CD4-positive, alpha-beta T cell (primary cell): ENCODE results near the gene RAP1A. TPM values are rescaled to one million over a fixed set of nuclear protein-coding genes. Genes with fewer than 3 reads are reported as not detected.

ENCODE experiments used
- ATAC-seq: fragments of 200-7000 bp; cut with Tn5 transposase; one replicate; pipeline ENCODE4 v1.10.0; 2022; ENCODE audit warnings: mild to moderate bottlenecking; ENCODE audit not compliant: poor library complexity
- CTCF ChIA-PET: fragments of 350-600 bp; sonication (Branson Sonifier 250); formaldehyde crosslinking; loops from one replicate; lab custom pipeline; 2021; ENCODE audit warnings: antibody characterized with exemption, inconsistent platforms; lab: Charles Lee
- POLR2A ChIA-PET: fragments of 350-600 bp; sonication (Branson Sonifier 250); formaldehyde crosslinking; loops from one replicate; lab custom pipeline; 2021; ENCODE audit warnings: antibody characterized with exemption, inconsistent platforms; lab: Charles Lee
- DNase-seq, 14 experiments: peaks; one replicate each; pipeline ENCODE4 v3.0.0-alpha.2; 2013 to 2020; ENCODE audit warnings: mixed read lengths in 2 of 14
- H3K27ac ChIP-seq, 2 donors: one replicate each; pipeline versions ENCODE4 v1.5.1 to v1.7.0; 2013; ENCODE audit warnings: low read length in 2 of 2, low read depth in 1 of 2, mild to moderate bottlenecking in 1 of 2
- H3K27me3 ChIP-seq, 2 experiments: 1 replicate in 1 of 2; 2 replicates in 1 of 2; pipeline versions ENCODE4 v1.6.1 to v1.7.0; 2013; ENCODE audit warnings: low read length in 2 of 2, control low read depth in 1 of 2, mild to moderate bottlenecking in 1 of 2, moderate library complexity in 1 of 2; ENCODE audit not compliant: insufficient read depth in 2 of 2, control insufficient read depth in 1 of 2
- H3K36me3 ChIP-seq: one replicate; pipeline ENCODE4 v1.6.1; 2013; ENCODE audit warnings: low read length, control low read depth; ENCODE audit not compliant: insufficient read depth
- H3K4me1 ChIP-seq: one replicate; pipeline ENCODE4 v1.6.1; 2013; ENCODE audit warnings: low read length, control low read depth; ENCODE audit not compliant: insufficient read depth
- H3K4me3 ChIP-seq: one replicate; pipeline ENCODE4 v1.5.1; 2013; ENCODE audit warnings: mild to moderate bottlenecking, low read length, moderate library complexity
- H3K9me3 ChIP-seq, 2 experiments: 1 replicate in 1 of 2; 2 replicates in 1 of 2; pipeline versions ENCODE4 v1.6.1 to v1.7.0; 2013; ENCODE audit warnings: low read length in 2 of 2, mild to moderate bottlenecking in 2 of 2, control low read depth in 1 of 2, moderate library complexity in 1 of 2; ENCODE audit not compliant: control insufficient read depth in 1 of 2, insufficient read depth in 1 of 2
- H3K27ac Mint-ChIP-seq: one replicate; pipeline ENCODE4 v1.8.0; 2020; ENCODE audit warnings: mixed read lengths
- H3K27me3 Mint-ChIP-seq: one replicate; pipeline ENCODE4 v1.8.0; 2021; ENCODE audit warnings: mixed read lengths
- H3K36me3 Mint-ChIP-seq: one replicate; pipeline ENCODE4 v1.8.0; 2021; ENCODE audit warnings: low read depth, mixed read lengths
- H3K4me1 Mint-ChIP-seq: one replicate; pipeline ENCODE4 v1.8.0; 2021; ENCODE audit warnings: low read depth, mixed read lengths
- H3K4me3 Mint-ChIP-seq: one replicate; pipeline ENCODE4 v1.8.0; 2020; ENCODE audit warnings: mild to moderate bottlenecking, mixed read lengths
- H3K9me3 Mint-ChIP-seq: one replicate; pipeline ENCODE4 v1.8.0; 2020; ENCODE audit warnings: mixed read lengths
- intact Hi-C, 2 experiments: fragments of 100-400 bp; cut with DNase I in 1 of 2; cut with micrococcal nuclease in 1 of 2; formaldehyde crosslinking; loops; one replicate each; pipeline versions ENCODE4 v1.15.1 to v1.9.0; 2023 to 2025; cut with DNase I, micrococcal nuclease
- total RNA-seq, 174 experiments: library from RNA in 2 of 174; stranded (reverse) in 2 of 174; gene quantifications; one replicate each; pipeline ENCODE4 v1.2.3 and lab custom pipeline; 2021 to 2026
- TF ChIP-seq, protein P1 (sequence below): fragments of 200-600 bp; IDR thresholded peaks from one replicate; pipeline ENCODE4 v1.8.0; 2022; ENCODE audit warnings: antibody characterized with exemption, mild to moderate bottlenecking

Gene RAP1A
- total RNA-seq, 2 experiments from 2014 or later: 63.8 to 67.1 TPM

DNA sequence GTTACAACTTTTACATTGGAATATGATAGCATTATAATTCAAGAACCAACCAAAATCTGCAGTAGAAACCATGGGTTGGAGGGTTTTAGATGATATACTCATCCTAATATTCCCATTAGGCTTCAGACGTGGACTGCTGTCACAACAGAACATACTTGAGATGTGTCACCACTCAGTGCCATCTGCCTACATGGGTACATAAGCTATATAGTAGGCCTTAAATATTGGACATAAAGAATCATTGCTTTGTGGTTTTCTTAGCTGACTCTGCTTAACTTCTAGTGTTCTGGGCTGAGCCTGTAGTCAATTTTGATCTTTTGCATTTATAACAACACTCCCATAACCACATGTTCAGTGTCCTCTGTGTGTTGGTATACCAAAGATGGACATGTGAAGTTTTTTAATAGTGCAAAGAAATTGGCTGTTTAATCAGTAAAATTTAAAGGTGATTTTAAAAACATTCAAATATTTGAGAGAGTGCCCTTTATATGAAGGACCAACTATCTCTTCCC is 14.2 kb downstream of the RAP1A start:
- Histone ChIP-seq H3K36me3 (peaks cover 5% of the 10 kb centered on the region), H3K27me3 (no peaks in the 10 kb centered on the region), H3K9me3 (no peaks in the 10 kb centered on the region), H3K4me3 (no peak overlapping the region), H3K27ac (no peak overlapping the region), H3K4me1 (peaks cover 25% of the 10 kb centered on the region)
- Mint-ChIP-seq H3K36me3 (peaks cover 45% of the 10 kb centered on the region), H3K27me3 (no peaks in the 10 kb centered on the region), H3K4me3 (peak overlapping the region; percentile 13), H3K27ac (peak overlapping the region; percentile 48), H3K9me3 (no peaks in the 10 kb centered on the region), H3K4me1 (peaks cover 91% of the 10 kb centered on the region)
- no peak for ATAC-seq
- CTCF ChIA-PET: interaction anchor here (0.6 kb wide), 1 partner anchor 107 kb away, joined by 3 read pairs; no protein-coding TSS in a partner anchor
- POLR2A ChIA-PET: interaction anchor here (0.9 kb wide), 1 partner anchor 30 kb away, joined by 3 read pairs; no protein-coding TSS in a partner anchor
- no peak for DNase-seq
- TF ChIP-seq, protein P1, sequence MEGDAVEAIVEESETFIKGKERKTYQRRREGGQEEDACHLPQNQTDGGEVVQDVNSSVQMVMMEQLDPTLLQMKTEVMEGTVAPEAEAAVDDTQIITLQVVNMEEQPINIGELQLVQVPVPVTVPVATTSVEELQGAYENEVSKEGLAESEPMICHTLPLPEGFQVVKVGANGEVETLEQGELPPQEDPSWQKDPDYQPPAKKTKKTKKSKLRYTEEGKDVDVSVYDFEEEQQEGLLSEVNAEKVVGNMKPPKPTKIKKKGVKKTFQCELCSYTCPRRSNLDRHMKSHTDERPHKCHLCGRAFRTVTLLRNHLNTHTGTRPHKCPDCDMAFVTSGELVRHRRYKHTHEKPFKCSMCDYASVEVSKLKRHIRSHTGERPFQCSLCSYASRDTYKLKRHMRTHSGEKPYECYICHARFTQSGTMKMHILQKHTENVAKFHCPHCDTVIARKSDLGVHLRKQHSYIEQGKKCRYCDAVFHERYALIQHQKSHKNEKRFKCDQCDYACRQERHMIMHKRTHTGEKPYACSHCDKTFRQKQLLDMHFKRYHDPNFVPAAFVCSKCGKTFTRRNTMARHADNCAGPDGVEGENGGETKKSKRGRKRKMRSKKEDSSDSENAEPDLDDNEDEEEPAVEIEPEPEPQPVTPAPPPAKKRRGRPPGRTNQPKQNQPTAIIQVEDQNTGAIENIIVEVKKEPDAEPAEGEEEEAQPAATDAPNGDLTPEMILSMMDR: no peak
- intact Hi-C loops: no loop called here

DNA sequence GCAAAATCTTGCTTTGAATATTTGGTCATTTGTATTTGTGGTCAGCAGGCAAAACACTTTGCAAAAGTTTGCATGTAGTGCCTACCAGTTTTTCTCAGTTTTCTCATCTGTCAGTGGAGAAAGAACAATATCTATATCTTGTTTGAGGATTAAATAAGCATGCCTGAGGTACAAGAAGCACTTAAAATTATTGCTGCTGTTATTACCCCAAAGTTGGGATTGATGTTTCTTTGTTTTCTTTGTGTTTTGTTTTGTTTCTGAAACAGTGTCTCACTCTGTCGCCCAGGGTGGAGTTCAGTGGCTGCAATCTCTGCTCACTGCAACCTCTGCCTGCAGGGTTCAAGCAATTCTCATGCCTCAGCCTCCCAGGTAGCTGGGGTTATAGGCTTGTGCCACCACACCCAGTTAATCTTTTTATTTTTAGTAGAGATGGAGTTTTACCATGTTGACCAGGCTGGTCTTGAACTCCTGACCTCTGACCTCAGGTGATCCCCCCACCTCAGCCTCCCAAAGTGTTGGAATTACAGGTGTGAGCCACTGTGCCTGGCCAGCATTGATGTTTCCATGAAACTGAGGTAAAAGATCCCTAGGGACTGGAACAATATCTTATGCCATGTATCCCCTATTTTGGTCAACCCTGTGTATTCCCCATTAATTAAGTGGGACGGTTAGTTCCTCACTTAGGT is 15.9 kb downstream of the RAP1A start:
- no peak for ATAC-seq
- Histone ChIP-seq H3K4me3 (no peak overlapping the region), H3K36me3 (no peaks in the 10 kb centered on the region), H3K9me3 (no peaks in the 10 kb centered on the region), H3K27ac (no peak overlapping the region), H3K4me1 (peaks cover 19% of the 10 kb centered on the region), H3K27me3 (no peaks in the 10 kb centered on the region)
- Mint-ChIP-seq H3K27me3 (no peaks in the 10 kb centered on the region), H3K9me3 (no peaks in the 10 kb centered on the region), H3K27ac (peak overlapping the region; percentile 50), H3K4me1 (peaks cover 88% of the 10 kb centered on the region), H3K36me3 (peaks cover 42% of the 10 kb centered on the region), H3K4me3 (no peak overlapping the region)
- POLR2A ChIA-PET: no interaction called here
- CTCF ChIA-PET: no interaction called here
- TF ChIP-seq, protein P1: no peak
- DNase-seq: no peak
- intact Hi-C loops: no loop called here

DNA sequence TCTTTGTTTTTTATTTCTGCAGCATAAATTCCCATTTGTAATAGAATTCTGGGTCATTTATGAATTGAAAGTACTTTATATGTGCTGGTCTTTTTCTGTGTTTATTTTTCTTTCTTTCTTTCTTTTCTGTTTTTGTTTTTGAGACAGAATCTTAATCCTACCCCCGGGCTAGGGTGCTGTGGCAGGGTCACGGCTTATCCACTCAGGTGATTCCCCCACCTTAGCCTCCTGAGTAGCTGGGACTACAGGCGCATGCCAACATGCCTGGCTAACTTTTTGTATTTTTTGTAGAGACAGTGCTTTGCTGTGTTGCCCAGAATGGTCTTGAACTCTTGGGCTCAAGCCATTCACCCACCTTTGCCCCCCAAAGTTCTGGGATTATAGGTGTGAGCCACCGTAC is 18.7 kb downstream of the RAP1A start:
- CTCF ChIA-PET: interaction anchor here (0.7 kb wide), 1 partner anchor 157 kb away, joined by 3 read pairs; no protein-coding TSS in a partner anchor
- intact Hi-C loops: loop anchor here in 1 of 2 experiments (2.0 kb wide), 1 partner anchor 14 kb away; no protein-coding TSS in a partner anchor
- Mint-ChIP-seq H3K4me3 (peak overlapping the region; percentile 11), H3K4me1 (peaks cover 72% of the 10 kb centered on the region), H3K9me3 (peaks cover 1% of the 10 kb centered on the region), H3K27me3 (no peaks in the 10 kb centered on the region), H3K36me3 (peaks cover 33% of the 10 kb centered on the region), H3K27ac (peak overlapping the region; percentile 61)
- H3K27me3 ChIP-seq: no peaks in the 10 kb centered on the region
- DNase-seq (no peak), ATAC-seq (no peak)
- H3K27ac ChIP-seq: no peak overlapping the region
- POLR2A ChIA-PET: no interaction called here
- H3K9me3 ChIP-seq: no peaks in the 10 kb centered on the region
- H3K36me3 ChIP-seq: no peaks in the 10 kb centered on the region
- peaks cover 19% of the 10 kb centered on the region for H3K4me1 ChIP-seq
- no peak overlapping the region for H3K4me3 ChIP-seq
- TF ChIP-seq, protein P1: no peak
